Activated CD8-positive, alpha-beta memory T cell treated with anti-CD3 and anti-CD28 coated beads, Interleukin-2, amount 50 U/mL, for 4 hours (primary cell): ENCODE results near the gene HECTD2.
A peak's percentile ranks its signal among the peaks of the same experiment; 100 is the strongest.
"Not testable (repeated sequence)": the region's sequence is repeated elsewhere in the genome, so short reads cannot be mapped to it uniquely, and the experiment has no call there.

Experiments used
- DNase-seq: peaks from one replicate; pipeline ENCODE4 v3.0.0-alpha.2; 2020

Gene HECTD2

GRCh38 chr10:91409869-91410637, at the start of gene HECTD2:
Gene HECTD2 (plus strand): TSS chr10:91410344. CDS start chr10:91410439, 95 bp downstream.
- DNase-seq: peak; percentile 86

GRCh38 chr10:91360461-91360860, 49.7 kb upstream of the HECTD2 start:
- DNase-seq: no peak

- DNase-seq: not testable (repeated sequence)
Measured at GRCh38 chr10:91365519-91365918, 44.6 kb upstream of the HECTD2 start.

GRCh38 chr10:91366704-91367103, 43.4 kb upstream of the HECTD2 start:
- DNase-seq: no peak

- DNase-seq: no peak
Measured at GRCh38 chr10:91367127-91367531, 43.0 kb upstream of the HECTD2 start.

GRCh38 chr10:91367558-91367957, 42.6 kb upstream of the HECTD2 start:
- DNase-seq: no peak

- not testable (repeated sequence) for DNase-seq
Measured at GRCh38 chr10:91369978-91370589, 40.1 kb upstream of the HECTD2 start.

GRCh38 chr10:91374052-91374451, 36.1 kb upstream of the HECTD2 start:
- no peak for DNase-seq

- DNase-seq: no peak
Measured at GRCh38 chr10:91378061-91378460, 32.1 kb upstream of the HECTD2 start.

GRCh38 chr10:91380873-91381256, 29.3 kb upstream of the HECTD2 start:
- no peak for DNase-seq

GRCh38 chr10:91381257-91381891, 28.8 kb upstream of the HECTD2 start:
- no peak for DNase-seq

GRCh38 chr10:91385306-91386085, 24.6 kb upstream of the HECTD2 start:
- DNase-seq: no peak

GRCh38 chr10:91389636-91390512, 20.3 kb upstream of the HECTD2 start:
- DNase-seq: no peak

GRCh38 chr10:91390513-91390825, 19.7 kb upstream of the HECTD2 start:
- not testable (repeated sequence) for DNase-seq

- DNase-seq: no peak
Measured at GRCh38 chr10:91391920-91392319, 18.2 kb upstream of the HECTD2 start.

- no peak for DNase-seq
Measured at GRCh38 chr10:91406322-91406721, 3.8 kb upstream of the HECTD2 start.

GRCh38 chr10:91409069-91409868, 875 bp upstream of the HECTD2 start:
- no peak for DNase-seq

GRCh38 chr10:91410638-91411371, 661 bp downstream of the HECTD2 start:
- peak; percentile 43 for DNase-seq

- no peak for DNase-seq
Measured at GRCh38 chr10:91411621-91412020, 1.5 kb downstream of the HECTD2 start.

GRCh38 chr10:91412354-91413087, 2.4 kb downstream of the HECTD2 start:
- DNase-seq: no peak
